Activated CD4-positive, CD25-positive, alpha-beta regulatory T cell treated with anti-CD3 and anti-CD28 coated beads, Interleukin-2, amount 50 U/mL, for 72 hours (primary cell): ENCODE measurements around the gene LSM14A.
"Not testable (repeated sequence)": the region's sequence is repeated elsewhere in the genome, so short reads cannot be mapped to it uniquely, and the experiment has no call there.

Source experiments
- DNase-seq: peaks from one replicate; pipeline ENCODE4 v3.0.0; 2021

Gene LSM14A

DNA sequence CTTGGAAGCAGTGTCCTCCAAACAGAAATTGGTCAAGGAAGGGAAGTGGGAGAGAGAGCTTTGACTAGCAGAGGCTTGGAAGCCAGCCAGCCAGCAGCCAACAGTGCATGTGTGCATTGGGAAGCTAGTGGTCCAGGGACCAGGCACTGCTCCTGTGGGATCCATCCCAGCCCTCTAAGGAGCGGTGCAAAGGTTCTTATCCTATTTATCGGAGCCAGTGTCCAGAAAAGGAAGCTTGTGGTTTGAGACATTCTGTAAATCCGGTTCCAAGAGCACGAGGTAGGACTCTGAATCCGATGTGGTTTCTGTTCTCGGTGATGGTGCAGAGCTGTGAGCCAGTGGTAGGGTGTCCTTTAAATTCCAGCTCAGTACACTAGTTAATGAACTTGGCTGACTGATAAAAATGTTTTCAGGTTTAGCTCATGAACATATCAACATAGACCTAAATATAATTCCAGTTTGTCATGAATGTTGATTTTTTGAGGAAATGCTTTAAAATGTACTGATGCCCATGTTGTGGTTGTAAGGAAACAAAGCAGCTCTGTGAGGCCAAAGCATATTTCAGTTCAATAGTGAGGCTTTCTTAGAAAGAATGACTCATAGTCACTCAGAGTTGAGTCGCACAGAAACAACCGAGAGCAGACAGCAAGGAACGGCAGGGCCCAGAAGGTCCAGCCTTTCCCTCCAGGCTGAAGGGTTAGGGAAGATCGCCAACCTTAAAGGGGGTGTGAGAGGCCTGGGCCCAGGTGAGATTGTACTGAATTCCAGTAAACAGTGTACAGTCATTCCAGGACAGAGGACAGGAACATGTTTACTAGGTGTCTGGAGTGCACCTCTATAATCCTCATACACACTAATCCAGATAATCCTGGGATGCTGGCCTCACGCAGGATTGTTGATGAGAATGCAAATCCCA, 60.5 kb downstream of the LSM14A start:
- DNase-seq, result no peak

DNA sequence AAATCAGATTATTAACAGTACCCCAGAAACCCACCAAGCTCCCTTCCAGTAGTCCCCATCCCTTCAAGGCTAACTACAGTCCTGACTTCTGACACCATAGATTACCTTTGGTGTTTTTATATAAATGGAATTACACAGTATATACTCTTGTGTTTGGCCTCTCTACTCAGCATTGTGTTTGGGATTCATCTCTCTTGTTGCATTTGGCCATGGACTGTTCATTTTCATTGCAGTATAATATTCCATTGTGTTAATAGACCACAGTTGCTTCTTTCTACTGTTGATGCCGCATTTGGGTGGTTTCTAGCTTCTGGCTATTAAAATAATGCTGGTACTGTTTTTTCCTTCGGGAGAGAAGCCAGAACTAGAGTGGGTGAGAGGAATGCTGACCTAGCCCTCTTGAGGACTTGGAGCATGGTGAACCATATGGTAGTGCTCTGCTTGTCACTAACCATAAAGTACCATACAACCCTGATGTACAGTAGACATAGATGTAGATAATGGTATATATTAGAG, 63.2 kb downstream of the LSM14A start:
- no peak for DNase-seq

DNA sequence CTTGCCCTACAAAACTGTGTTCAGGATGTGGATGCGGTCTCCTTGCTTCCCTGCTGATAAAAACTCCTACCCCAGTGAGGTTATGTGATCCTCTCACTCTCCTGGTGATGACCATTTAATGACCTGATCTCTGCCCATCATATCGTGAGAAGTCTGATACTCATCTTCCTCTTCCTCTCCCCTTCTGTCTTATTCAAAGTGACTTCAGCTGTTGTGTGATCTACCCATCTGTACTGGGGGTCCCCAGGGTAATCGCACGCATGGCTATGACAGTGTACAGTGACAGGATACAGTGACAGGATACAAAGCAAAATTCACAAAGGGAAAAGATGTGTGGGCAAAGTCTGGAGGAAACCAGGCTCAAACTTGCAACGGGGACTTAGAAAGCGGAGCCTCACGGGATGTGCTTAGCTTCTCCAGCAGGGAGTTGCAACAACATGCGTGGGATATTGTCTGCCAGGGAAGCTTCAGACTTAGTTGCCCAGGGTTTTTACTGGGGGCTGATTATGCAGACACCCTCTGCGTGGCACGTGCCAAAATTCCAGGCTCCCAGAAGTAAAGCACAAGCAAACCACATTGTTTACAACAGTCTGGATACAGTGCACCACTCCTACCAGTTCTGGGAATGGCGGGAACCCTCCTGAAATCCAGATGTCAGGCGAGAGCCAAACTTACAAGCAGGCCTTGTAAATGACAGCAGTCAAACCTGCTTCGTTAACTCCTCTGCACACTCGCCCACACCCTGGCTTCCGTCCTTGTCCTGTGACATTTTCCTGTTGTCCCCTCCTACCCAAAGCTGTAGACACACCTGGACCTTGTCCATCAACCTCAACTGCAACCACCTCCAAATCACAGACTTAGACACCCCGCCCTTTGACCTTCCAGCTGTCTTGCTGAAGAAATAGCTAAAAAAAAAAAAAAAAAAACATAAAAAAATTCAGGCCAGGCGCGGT, 64.0 kb downstream of the LSM14A start:
- no peak for DNase-seq

DNA sequence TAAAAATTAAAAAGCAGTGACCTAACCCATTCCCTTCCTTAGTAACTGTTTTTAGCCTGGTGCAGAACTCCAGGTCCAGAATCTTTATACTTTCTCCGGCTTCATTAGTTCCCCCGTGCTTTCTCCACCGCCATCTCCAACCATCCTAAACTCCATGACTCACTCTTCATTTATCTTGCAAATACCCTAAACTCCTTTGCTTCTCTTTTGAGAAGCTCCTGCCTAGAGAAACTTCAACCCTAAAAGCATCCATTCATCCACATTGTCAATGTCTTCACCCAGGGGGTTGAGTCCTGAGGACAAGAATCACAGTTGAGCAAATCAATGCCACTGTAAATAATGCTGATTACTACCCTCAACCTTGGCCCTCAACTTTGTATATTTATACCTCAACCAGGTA, 65.0 kb downstream of the LSM14A start:
- DNase-seq, result no peak

DNA sequence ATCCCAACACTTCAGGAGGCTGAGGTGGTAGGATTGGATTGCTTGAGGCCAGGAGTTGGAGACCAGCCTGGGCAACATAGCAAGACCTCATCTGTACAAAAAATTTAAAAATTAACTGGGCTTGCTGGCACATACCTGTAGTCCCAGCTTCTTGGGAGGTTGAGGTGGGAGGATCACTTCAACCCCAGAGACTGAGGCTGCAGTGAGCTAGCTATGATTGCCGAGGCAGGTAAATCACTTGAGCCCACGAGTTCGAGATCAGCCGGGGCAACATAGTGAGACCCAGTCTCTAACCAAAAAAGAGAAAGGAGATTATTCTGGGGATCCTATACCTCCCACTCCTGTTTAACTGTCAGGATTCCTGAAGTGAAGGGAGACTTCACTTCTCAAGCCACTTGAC, 65.6 kb downstream of the LSM14A start:
- DNase-seq, result no peak

DNA sequence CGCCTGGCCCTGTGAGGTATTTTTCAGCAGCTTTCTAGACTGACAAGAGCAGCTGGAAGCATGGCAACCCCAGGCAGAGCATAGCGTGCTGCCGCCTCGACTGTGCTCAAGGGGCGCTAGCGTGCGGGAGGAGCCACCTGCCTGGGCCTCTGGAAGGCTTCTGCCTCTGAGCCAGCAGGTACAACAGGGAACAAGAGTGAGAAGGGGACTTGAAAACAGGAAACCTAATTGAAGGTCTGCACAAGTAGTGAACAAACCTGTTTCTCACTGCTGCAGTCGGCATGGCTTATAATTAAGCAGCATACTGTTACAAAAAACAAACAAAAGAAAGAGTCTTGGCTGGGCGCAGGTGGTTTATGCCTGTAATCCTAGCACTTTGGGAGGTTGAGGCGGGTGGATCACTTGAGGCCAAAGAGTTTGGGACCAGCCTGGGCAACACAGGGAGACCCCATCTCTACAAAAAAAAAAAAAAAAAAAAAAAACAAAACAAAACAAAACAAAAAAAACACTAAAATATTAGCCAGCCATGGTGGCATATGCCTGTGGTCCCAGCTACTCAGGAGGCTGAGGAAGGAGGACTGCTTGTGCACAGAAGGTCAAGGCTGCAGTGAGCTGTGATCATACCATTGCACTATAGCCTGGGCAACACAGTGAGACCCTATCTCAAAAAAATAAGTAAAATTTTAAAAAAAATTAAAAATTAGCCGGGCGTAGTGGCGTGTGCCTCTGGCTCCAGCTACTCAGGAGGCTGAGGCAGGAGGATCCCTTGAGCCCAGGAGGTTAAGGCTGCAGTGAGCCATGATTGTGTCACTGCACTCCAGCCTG, 69.4 kb downstream of the LSM14A start:
- DNase-seq, result no peak

DNA sequence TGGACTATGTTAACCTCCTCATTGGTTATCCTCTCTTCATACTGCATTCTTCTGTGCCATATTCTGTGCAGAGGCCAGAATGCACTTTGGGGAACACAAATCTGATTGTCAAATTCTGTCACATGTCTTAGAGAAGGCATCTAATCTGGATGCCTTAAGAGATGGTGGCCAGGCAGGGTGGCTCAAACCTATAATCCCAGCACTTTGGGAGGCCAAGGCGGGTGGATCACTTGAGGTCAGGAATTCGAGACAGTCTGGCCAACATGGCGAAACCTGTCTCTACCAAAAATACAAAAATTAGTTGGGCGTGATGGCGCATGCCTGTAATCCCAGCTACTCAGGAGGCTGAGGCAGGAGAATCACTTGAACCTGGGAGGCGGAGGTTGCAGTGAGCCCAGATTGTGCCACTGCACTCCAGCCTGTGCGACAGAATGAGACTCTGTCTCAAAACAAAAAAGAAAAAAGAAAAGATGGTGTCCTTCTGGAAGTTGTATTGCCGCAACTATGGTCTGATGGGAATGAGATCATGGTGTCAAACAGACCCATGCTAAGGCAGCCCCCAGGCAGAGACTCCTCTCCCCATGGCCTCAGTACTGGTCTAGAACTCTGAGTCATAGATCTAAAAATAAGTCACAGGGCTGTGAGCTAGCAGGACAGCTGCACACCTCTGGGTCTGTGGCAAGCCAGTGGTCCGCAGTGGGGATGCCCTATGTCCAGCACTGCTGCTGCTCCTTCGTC, 71.0 kb downstream of the LSM14A start:
- DNase-seq, result not testable (repeated sequence)

DNA sequence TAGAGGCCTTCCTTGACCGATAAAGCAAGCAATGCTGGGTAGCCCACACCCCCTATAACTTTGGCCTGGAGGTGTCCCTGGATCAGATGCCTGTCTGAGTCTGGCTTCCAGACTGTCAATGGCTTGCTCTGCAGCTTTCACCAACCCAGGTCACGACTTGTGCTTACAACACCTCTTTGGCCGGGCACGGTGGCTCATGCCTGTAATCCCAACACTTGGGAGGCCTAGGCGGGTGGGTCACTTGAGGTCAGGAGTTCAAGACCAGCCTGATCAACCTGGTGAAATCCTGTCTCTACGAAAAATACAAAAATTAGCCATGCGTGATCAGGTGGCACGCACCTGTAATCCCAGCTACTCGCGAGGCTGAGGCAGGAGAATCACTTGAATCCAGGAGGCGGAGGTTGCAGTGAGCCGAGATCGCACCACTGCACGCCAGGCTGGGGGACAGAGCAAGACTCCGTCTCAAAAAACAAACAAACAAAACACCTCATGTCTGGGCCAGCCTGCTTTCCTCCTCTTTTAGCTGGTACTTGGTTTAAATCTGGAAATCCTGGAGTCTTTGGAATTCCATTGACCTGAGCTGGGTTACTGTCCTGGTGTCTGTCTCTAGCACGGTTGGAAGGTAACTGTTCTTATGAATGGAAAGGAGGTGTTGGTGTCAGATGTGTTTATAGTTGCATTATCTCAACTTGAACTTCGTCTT, 71.7 kb downstream of the LSM14A start:
- no peak for DNase-seq

DNA sequence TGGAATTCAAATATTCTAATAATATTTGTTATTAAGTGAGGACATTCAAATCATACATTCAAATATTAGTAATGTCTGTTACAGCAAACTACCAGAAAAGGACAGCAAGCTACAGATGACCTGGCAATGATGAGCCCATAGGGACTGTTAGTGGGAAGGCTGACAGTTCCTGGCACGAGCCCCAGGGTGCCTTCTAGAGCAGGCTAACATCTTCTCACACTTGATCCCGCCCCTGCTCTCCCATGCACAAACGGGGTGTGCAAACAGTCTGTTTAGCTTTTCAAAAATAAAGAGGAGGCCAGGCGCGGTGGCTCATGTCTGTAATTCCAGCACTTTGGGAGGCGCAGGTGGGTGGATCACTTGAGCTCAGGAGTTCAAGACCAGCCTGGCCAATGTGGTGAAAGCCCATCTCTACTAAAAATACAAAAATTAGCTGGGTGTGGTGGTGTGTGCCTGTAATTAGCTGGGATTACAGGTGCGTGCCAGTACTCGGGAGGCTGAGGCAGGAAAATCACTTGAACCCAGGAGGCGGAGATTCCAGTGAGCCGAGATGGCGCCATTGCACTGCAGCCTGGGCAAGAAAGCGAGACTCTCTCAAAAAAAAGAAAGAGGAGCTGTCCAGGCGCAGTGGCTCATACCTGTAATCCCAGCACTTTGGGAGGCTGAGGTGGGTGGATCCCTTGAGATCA, 72.5 kb downstream of the LSM14A start:
- DNase-seq, result no peak

DNA sequence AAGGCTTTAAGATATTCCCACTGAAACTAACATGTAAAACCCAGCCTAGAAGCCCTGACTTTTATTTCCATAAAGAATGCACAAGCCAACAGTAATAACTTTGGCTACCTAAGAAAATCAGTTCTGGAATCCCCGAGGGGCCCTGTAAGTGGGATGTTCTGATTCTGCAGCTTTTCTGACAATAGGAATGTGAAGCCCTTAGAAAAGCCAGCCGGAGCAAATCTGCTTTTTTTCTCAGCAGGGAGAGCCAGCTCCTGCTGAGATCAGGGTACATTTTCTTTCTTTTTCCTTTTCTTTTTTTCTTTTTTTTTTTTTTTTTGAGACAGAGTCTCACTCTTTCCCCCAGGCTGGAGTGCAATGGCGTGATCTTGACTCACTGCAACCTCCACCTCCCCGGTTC, 74.0 kb downstream of the LSM14A start:
- DNase-seq, result no peak

DNA sequence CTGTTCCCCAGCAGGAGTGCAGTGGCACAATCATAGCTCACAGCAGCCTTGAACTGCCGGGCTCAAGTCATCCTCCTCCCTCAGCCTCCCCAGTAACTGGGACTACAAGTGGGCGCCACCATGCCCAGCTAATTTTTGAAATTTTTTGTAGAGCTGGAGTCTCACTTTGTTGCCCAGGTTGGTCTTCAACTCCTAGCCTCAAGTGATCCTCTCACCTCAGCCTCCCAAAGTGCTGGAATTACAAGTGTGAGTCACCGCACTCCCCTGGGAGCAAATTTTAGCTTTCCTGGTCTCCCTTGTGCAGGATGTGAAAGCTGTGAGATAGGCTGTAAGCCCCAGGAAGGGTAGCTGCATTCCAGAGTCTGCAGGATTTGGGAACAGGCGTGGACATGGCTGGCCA, 76.6 kb downstream of the LSM14A start:
- DNase-seq, result no peak

DNA sequence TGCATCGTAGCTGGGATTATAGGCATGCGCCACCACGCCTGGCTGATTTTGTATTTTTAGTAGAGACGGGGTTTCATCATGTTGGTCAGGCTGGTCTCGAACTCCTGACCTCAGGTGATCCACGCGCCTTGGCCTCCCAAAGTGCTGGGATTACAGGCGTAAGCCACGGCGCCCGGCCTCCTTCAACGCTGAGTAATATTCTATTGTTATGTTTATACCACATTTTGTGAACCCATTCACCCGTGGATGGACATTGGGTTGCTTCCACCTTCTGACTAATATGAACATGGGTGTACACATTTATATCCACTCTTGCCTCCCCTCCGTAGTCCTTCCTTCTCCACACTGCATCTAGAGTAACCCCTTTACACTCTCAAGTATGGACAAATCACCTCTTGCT, 80.9 kb downstream of the LSM14A start:
- not testable (repeated sequence) for DNase-seq

DNA sequence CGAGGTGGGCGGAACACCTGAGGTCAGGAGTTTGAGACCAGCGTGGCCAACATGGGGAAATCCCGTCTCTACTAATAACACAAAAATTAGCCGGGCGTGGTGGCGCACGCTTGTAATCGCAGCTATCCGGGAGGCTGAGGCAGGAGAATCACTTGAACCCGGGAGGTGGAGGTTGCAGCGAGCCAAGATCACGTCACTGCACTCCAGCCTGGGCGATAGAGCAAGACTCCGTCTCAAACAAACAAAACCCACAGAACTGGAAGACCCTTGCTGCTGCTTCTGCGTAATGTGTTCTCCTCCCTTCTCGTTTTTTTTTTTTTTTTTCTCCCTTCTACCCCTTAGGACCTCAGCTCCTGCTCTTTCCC, 81.4 kb downstream of the LSM14A start:
- not testable (repeated sequence) for DNase-seq

DNA sequence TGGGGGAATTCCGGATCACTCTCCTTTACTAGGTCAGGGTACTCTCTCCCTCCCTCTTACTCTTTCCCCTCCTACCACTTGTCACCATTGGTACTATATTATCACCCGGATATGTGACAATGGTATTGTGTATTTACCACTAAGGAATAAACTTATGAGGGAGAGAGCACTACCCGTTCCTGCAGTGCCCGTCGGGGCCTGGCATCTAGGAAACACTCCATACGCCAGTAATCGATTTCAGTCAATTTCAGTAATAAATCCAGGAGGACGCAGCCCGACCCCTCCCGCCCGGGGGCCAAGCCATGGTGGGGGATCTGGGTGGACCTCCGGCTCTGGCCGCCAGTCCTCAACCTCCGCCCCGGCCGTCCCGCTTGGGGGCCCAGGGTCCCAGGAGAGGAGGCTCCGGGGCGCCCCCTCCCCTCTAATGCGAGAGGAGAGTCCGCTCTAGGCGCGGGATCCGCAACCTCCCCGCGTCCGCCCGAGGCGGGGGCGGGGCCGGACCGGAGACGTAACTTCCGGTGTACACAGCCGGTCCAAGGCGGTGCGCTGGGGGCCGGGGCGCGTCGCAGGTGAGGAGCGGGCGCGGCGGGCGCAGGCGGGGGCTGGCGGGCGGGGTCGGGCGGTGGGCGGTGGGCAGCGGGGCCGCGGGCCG, 81.9 kb downstream of the LSM14A start, which contains the start of gene GARRE1:
Gene GARRE1, plus strand, starts transcription at position 509 of the 652 bp plus-strand sequence. CDS start 45,920 bp downstream, outside the sequence.
- DNase-seq, result peak; percentile 90

DNA sequence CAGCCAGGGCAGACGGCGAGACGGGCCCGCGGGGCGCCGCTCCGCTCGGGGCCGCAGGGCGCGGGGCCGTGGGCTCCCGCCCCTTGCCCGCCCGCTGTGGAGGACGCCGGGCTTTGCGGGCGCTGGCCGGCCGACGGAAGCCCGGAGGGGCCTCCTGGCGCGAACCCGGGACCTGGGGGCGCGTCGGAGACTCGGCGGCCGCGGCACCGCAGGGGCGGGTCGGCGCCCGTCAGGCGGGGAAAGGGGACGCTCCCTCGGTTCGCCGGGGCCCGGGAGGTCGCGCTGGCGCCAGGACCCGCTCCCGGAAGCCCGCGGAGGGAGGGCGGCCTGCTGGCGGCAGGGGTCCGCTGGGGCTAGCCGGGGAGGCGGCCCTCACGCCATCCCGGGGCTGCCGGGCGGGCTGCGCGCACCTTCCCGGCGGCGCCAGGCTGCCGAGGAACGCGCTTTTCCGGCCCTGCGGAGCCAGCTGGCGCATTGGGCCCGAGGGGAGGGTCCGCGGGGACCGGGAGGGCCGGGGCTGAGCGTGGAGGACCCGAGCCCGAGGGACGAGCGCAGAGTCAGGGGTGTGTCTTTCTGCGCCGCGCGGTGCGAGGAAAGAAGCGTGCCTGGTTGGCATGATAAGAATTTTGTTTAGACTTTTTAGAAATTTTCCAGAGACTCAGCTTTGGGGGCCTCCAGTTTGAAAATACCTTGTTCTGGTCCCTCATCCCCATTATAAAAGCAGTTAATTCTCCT, 82.6 kb downstream of the LSM14A start:
- DNase-seq, result peak; percentile 55

DNA sequence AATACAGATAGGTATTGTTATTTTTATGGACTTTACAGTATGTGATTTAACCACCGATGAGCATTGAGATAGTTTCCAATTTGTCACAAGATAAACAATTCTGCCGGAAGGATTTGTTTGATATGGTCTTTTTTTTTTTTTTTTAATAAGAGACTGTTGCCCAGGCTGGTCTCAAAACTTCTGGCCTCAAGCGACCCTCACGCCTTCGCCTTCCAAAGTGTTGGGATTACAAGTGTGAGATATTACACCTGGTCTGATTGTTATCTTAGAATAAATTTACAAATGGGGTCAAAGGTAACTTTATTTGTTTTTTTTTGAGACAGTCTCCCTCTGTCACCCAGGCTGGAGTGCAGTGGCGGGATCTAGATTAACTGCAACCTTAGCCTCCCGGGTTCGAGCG, 83.2 kb downstream of the LSM14A start:
- no peak for DNase-seq

DNA sequence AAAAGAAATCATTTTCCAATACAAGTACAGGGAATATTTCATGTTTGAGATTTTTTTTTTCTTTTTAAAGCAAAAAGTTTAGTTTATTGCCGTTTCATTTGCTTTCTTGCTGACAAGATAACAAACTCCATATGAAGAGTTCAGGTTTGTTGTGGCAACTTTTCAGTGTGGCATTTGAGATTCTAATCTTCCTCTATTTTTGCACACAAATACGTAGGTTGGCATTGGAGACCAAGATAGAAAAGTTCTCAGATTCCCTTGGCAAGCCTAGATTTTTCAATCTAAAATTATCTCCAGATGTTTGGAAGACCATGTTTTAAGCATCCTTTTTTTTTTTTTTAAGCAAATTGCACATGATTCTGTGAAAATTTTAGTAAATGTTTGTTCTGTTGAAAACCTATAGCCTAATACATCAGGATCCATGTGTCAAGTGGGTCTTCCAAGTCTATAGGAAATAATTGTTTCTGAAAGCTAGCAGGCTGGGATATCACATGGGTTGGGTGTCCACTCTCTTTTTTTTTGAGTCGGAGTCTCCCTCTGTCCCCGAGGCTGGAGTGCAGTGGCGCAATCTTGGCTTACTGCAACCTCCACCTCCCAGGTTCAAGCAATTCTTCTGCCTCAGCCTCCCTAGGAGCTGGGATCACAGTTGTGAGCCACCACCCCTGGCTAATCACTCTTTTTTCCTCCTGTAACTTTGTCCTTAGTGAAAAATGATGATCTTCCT, 84.7 kb downstream of the LSM14A start:
- no peak for DNase-seq

DNA sequence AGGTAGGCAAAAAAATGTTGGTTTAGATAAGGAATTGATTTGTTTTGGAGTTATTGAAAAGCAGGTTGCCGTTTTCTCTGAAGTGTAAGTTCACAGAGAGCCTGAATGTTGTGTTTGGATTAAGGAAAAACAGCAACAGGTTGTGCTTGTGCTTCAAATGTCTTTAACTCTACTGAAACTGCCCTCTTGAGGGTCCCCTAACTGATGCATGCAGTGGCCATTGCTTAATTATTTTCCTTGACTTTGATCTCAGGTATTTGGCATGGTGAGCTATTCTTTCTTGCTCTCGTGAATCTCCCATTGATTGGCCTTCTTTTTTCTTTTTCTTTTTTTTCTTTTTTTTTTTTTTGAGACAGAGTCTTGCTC, 85.2 kb downstream of the LSM14A start:
- no peak for DNase-seq
